NCI-H2196 treated with DMSO at 0.1 percent for 48 hours (cell line): Measurements from ENCODE around the gene RFX1.
"Not testable (repeated sequence)": the region's sequence is repeated elsewhere in the genome, so short reads cannot be mapped to it uniquely, and the experiment has no call there.

Source experiments
- DNase-seq: peaks from one replicate; lab custom pipeline; 2025; ENCODE audit not compliant: unreplicated experiment; lab: John Stamatoyannopoulos, UW

RFX1 gene

GRCh38 chr19:14006085-14006765, at the start of gene RFX1:
Gene RFX1, minus strand, starts transcription at chr19:14006320. Its CDS starts 12,477 bp downstream, at chr19:13993843.
- DNase-seq, result peak; percentile 99

- no peak for DNase-seq
These were observed 49.3 kb upstream of the RFX1 start for GRCh38 chr19:14055396-14055795.

- no peak for DNase-seq
These were observed 48.6 kb upstream of the RFX1 start for GRCh38 chr19:14054721-14055120.

- DNase-seq, result no peak
These were observed 48.0 kb upstream of the RFX1 start for GRCh38 chr19:14054099-14054498.

GRCh38 chr19:14053500-14053899, 47.4 kb upstream of the RFX1 start:
- DNase-seq, result no peak

GRCh38 chr19:14053032-14053431, 46.9 kb upstream of the RFX1 start:
- DNase-seq, result no peak

- DNase-seq, result no peak
These were observed 46.4 kb upstream of the RFX1 start for GRCh38 chr19:14052470-14052869.

GRCh38 chr19:14051980-14052379, 45.9 kb upstream of the RFX1 start:
- no peak for DNase-seq

- DNase-seq, result not testable (repeated sequence)
These were observed 44.8 kb upstream of the RFX1 start for GRCh38 chr19:14050961-14051360.

- no peak for DNase-seq
These were observed 44.4 kb upstream of the RFX1 start for GRCh38 chr19:14050512-14050911.

- DNase-seq, result no peak
These were observed 42.5 kb upstream of the RFX1 start for GRCh38 chr19:14048443-14049153.

GRCh38 chr19:14047866-14048265, 41.7 kb upstream of the RFX1 start:
- DNase-seq, result not testable (repeated sequence)

- peak; percentile 41 for DNase-seq
These were observed 36.8 kb upstream of the RFX1 start for GRCh38 chr19:14042659-14043608.

- no peak for DNase-seq
These were observed 33.1 kb upstream of the RFX1 start for GRCh38 chr19:14039181-14039580.

- DNase-seq, result no peak
These were observed 29.6 kb upstream of the RFX1 start for GRCh38 chr19:14035706-14036105.

GRCh38 chr19:14035159-14035558, 29.0 kb upstream of the RFX1 start:
- DNase-seq, result not testable (repeated sequence)

- DNase-seq, result no peak
These were observed 27.8 kb upstream of the RFX1 start for GRCh38 chr19:14033946-14034345.

- peak; percentile 48 for DNase-seq
These were observed 25.8 kb upstream of the RFX1 start, which contains the start of gene IL27RA for GRCh38 chr19:14031719-14032480. Gene IL27RA, plus strand, starts transcription at chr19:14031762. Its CDS starts 111 bp downstream, at chr19:14031873.

- no peak for DNase-seq
These were observed 25.0 kb upstream of the RFX1 start for GRCh38 chr19:14030997-14031718.

- no peak for DNase-seq
These were observed 22.8 kb upstream of the RFX1 start for GRCh38 chr19:14028901-14029300.
